ENCODE results near the gene CAPS. TPM values are rescaled to one million over a fixed set of nuclear protein-coding genes. Genes with fewer than 3 reads are reported as not detected.

Gene CAPS
- total RNA-seq, 3 donors from 2014 or later: 1.6 to 3.7 (median 2.7) TPM

GRCh38 chr19:5929625-5930024 is 15.6 kb downstream of the CAPS start:
- peaks cover 27% of the 10 kb centered on the region for H3K36me3 Mint-ChIP-seq (ENCODE audit: insufficient read depth)
- DNase-seq: no peak
- H3K4me3 Mint-ChIP-seq: no peak overlapping the region
- H3K4me1 Mint-ChIP-seq (ENCODE audit: low read depth): no peaks in the 10 kb centered on the region
- no peaks in the 10 kb centered on the region for H3K9me3 Mint-ChIP-seq
- no peak for ATAC-seq
- no peaks in the 10 kb centered on the region for H3K27me3 Mint-ChIP-seq (ENCODE audit: low read depth)

- H3K4me1 Mint-ChIP-seq (ENCODE audit: low read depth): no peaks in the 10 kb centered on the region
- no peaks in the 10 kb centered on the region for H3K9me3 Mint-ChIP-seq
- H3K4me3 Mint-ChIP-seq: no peak overlapping the region
- H3K27me3 Mint-ChIP-seq (ENCODE audit: low read depth): no peaks in the 10 kb centered on the region
- DNase-seq (no peak), ATAC-seq (no peak)
- H3K36me3 Mint-ChIP-seq (ENCODE audit: insufficient read depth): peaks cover 30% of the 10 kb centered on the region
Observed at GRCh38 chr19:5931251-5931650, 17.2 kb downstream of the CAPS start.

- no peaks in the 10 kb centered on the region for H3K4me1 Mint-ChIP-seq (ENCODE audit: low read depth)
- DNase-seq (no peak), ATAC-seq (no peak)
- no peak overlapping the region for H3K4me3 Mint-ChIP-seq
- H3K36me3 Mint-ChIP-seq (ENCODE audit: insufficient read depth): peaks cover 32% of the 10 kb centered on the region
- no peaks in the 10 kb centered on the region for H3K9me3 Mint-ChIP-seq
- no peaks in the 10 kb centered on the region for H3K27me3 Mint-ChIP-seq (ENCODE audit: low read depth)
Observed at GRCh38 chr19:5932146-5932545, 18.1 kb downstream of the CAPS start.

- Mint-ChIP-seq H3K4me1 (ENCODE audit: low read depth) (no peaks in the 10 kb centered on the region), H3K36me3 (ENCODE audit: insufficient read depth) (peaks cover 36% of the 10 kb centered on the region), H3K4me3 (no peak overlapping the region), H3K27me3 (ENCODE audit: low read depth) (no peaks in the 10 kb centered on the region), H3K9me3 (no peaks in the 10 kb centered on the region)
- DNase-seq (no peak), ATAC-seq (no peak)
Observed at GRCh38 chr19:5932609-5933262, 18.7 kb downstream of the CAPS start.

- no peaks in the 10 kb centered on the region for H3K9me3 Mint-ChIP-seq
- H3K36me3 Mint-ChIP-seq (ENCODE audit: insufficient read depth): peaks cover 30% of the 10 kb centered on the region
- DNase-seq: no peak
- no peaks in the 10 kb centered on the region for H3K4me1 Mint-ChIP-seq (ENCODE audit: low read depth)
- ATAC-seq: no peak
- H3K27me3 Mint-ChIP-seq (ENCODE audit: low read depth): no peaks in the 10 kb centered on the region
- no peak overlapping the region for H3K4me3 Mint-ChIP-seq
Observed at GRCh38 chr19:5933391-5934068, 19.5 kb downstream of the CAPS start.

- Mint-ChIP-seq H3K27me3 (ENCODE audit: low read depth) (no peaks in the 10 kb centered on the region), H3K36me3 (ENCODE audit: insufficient read depth) (peaks cover 25% of the 10 kb centered on the region), H3K9me3 (no peaks in the 10 kb centered on the region), H3K4me1 (ENCODE audit: low read depth) (no peaks in the 10 kb centered on the region), H3K4me3 (no peak overlapping the region)
- ATAC-seq (no peak), DNase-seq (no peak)
Observed at GRCh38 chr19:5934069-5934401, 20.0 kb downstream of the CAPS start.

- H3K4me1 Mint-ChIP-seq (ENCODE audit: low read depth): no peaks in the 10 kb centered on the region
- no peaks in the 10 kb centered on the region for H3K27me3 Mint-ChIP-seq (ENCODE audit: low read depth)
- H3K4me3 Mint-ChIP-seq: no peak overlapping the region
- H3K36me3 Mint-ChIP-seq (ENCODE audit: insufficient read depth): peaks cover 28% of the 10 kb centered on the region
- no peak for DNase-seq
- no peak for ATAC-seq
- H3K9me3 Mint-ChIP-seq: no peaks in the 10 kb centered on the region
Observed at GRCh38 chr19:5934774-5935472, 20.9 kb downstream of the CAPS start.

GRCh38 chr19:5935473-5936291 is 21.6 kb downstream of the CAPS start:
- peaks cover 28% of the 10 kb centered on the region for H3K36me3 Mint-ChIP-seq (ENCODE audit: insufficient read depth)
- no peak overlapping the region for H3K4me3 Mint-ChIP-seq
- no peaks in the 10 kb centered on the region for H3K9me3 Mint-ChIP-seq
- DNase-seq: no peak
- no peaks in the 10 kb centered on the region for H3K4me1 Mint-ChIP-seq (ENCODE audit: low read depth)
- ATAC-seq: no peak
- no peaks in the 10 kb centered on the region for H3K27me3 Mint-ChIP-seq (ENCODE audit: low read depth)

GRCh38 chr19:5936292-5936592 is 22.2 kb downstream of the CAPS start:
- H3K9me3 Mint-ChIP-seq: no peaks in the 10 kb centered on the region
- ATAC-seq (no peak), DNase-seq (no peak)
- H3K4me1 Mint-ChIP-seq (ENCODE audit: low read depth): no peaks in the 10 kb centered on the region
- no peak overlapping the region for H3K4me3 Mint-ChIP-seq
- H3K27me3 Mint-ChIP-seq (ENCODE audit: low read depth): no peaks in the 10 kb centered on the region
- peaks cover 25% of the 10 kb centered on the region for H3K36me3 Mint-ChIP-seq (ENCODE audit: insufficient read depth)

GRCh38 chr19:5937550-5937949 is 23.5 kb downstream of the CAPS start:
- H3K27me3 Mint-ChIP-seq (ENCODE audit: low read depth): no peaks in the 10 kb centered on the region
- no peak overlapping the region for H3K4me3 Mint-ChIP-seq
- H3K9me3 Mint-ChIP-seq: no peaks in the 10 kb centered on the region
- DNase-seq (no peak), ATAC-seq (no peak)
- peaks cover 23% of the 10 kb centered on the region for H3K36me3 Mint-ChIP-seq (ENCODE audit: insufficient read depth)
- no peaks in the 10 kb centered on the region for H3K4me1 Mint-ChIP-seq (ENCODE audit: low read depth)

- H3K9me3 Mint-ChIP-seq: no peaks in the 10 kb centered on the region
- peaks cover 12% of the 10 kb centered on the region for H3K4me1 Mint-ChIP-seq (ENCODE audit: low read depth)
- H3K4me3 Mint-ChIP-seq: no peak overlapping the region
- no peak for DNase-seq
- H3K36me3 Mint-ChIP-seq (ENCODE audit: insufficient read depth): peaks cover 21% of the 10 kb centered on the region
- ATAC-seq: no peak
- H3K27me3 Mint-ChIP-seq (ENCODE audit: low read depth): no peaks in the 10 kb centered on the region
Observed at GRCh38 chr19:5940260-5941208, 26.5 kb downstream of the CAPS start.

- ATAC-seq (no peak), DNase-seq (no peak)
- Mint-ChIP-seq H3K9me3 (no peaks in the 10 kb centered on the region), H3K36me3 (ENCODE audit: insufficient read depth) (peaks cover 17% of the 10 kb centered on the region), H3K4me3 (no peak overlapping the region), H3K27me3 (ENCODE audit: low read depth) (no peaks in the 10 kb centered on the region), H3K4me1 (ENCODE audit: low read depth) (peaks cover 23% of the 10 kb centered on the region)
Observed at GRCh38 chr19:5941673-5942072, 27.6 kb downstream of the CAPS start.

GRCh38 chr19:5943045-5943444 is 29.0 kb downstream of the CAPS start:
- Mint-ChIP-seq H3K4me1 (ENCODE audit: low read depth) (peaks cover 35% of the 10 kb centered on the region), H3K36me3 (ENCODE audit: insufficient read depth) (peaks cover 9% of the 10 kb centered on the region), H3K27me3 (ENCODE audit: low read depth) (no peaks in the 10 kb centered on the region), H3K4me3 (no peak overlapping the region), H3K9me3 (no peaks in the 10 kb centered on the region)
- DNase-seq (no peak), ATAC-seq (no peak)

- no peak overlapping the region for H3K4me3 Mint-ChIP-seq
- H3K9me3 Mint-ChIP-seq: no peaks in the 10 kb centered on the region
- ATAC-seq (peak in 1 of 2 donors; percentile 38), DNase-seq (no peak)
- H3K36me3 Mint-ChIP-seq (ENCODE audit: insufficient read depth): peaks cover 8% of the 10 kb centered on the region
- no peaks in the 10 kb centered on the region for H3K27me3 Mint-ChIP-seq (ENCODE audit: low read depth)
- H3K4me1 Mint-ChIP-seq (ENCODE audit: low read depth): peaks cover 39% of the 10 kb centered on the region
Observed at GRCh38 chr19:5943623-5944022, 29.6 kb downstream of the CAPS start.
